ENCODE measurements around the gene OXTR.

The OXTR gene

GRCh38 chr3:8802256-8802655, 32.8 kb upstream of the OXTR start:
- no peak for TF ChIP-seq CTCF (IDR thresholded peaks at IDR 0.05; ENCODE audit: low read depth, low read length, missing control alignments)
- H3K4me3 ChIP-seq (ENCODE audit: low read depth, low read length), result no peak overlapping the region
- in situ Hi-C loops (cut with HindIII; ENCODE audit: low sequenced_read_pairs), result no loop called here
- no peak for DNase-seq (ENCODE audit: low read depth)

- TF ChIP-seq CTCF (IDR thresholded peaks at IDR 0.05; ENCODE audit: low read depth, low read length, missing control alignments), result no peak
- DNase-seq (ENCODE audit: low read depth), result no peak
- in situ Hi-C loops (cut with HindIII; ENCODE audit: low sequenced_read_pairs), result no loop called here
- H3K4me3 ChIP-seq (ENCODE audit: low read depth, low read length), result no peak overlapping the region
Observed at GRCh38 chr3:8800016-8800415, 30.6 kb upstream of the OXTR start.

GRCh38 chr3:8794247-8794646, 24.8 kb upstream of the OXTR start:
- no peak overlapping the region for H3K4me3 ChIP-seq (ENCODE audit: low read depth, low read length)
- TF ChIP-seq CTCF (IDR thresholded peaks at IDR 0.05; ENCODE audit: low read depth, low read length, missing control alignments), result no peak
- in situ Hi-C loops (cut with HindIII; ENCODE audit: low sequenced_read_pairs), result no loop called here
- no peak for DNase-seq (ENCODE audit: low read depth)

DNA sequence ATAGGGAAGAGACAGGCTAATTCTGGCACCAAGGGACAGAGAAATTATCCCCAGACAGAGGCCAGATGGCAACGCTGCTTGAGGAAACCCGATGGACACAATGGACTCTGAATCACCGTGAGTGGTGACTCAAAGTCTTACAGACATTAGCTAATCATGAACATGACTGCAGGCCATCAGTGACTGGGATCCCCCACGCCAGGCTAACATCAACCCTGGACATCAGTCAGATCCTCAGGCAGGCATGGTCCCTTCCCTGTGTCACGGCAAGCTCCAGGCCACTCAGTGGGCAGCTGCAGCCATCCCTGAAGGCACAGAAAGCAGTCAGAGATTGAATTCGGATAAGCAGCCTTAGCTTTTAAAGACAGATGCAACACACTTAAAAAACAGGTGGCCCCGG, 23.8 kb upstream of the OXTR start:
- no peak for DNase-seq (ENCODE audit: low read depth)
- in situ Hi-C loops (cut with HindIII; ENCODE audit: low sequenced_read_pairs), result no loop called here

GRCh38 chr3:8790529-8790928, 21.1 kb upstream of the OXTR start:
- in situ Hi-C loops (cut with HindIII; ENCODE audit: low sequenced_read_pairs), result no loop called here
- H3K4me3 ChIP-seq (ENCODE audit: low read depth, low read length), result no peak overlapping the region
- no peak for DNase-seq (ENCODE audit: low read depth)
- no peak for TF ChIP-seq CTCF (IDR thresholded peaks at IDR 0.05; ENCODE audit: low read depth, low read length, missing control alignments)

More for the DNA sequence above, 23.8 kb upstream of the OXTR start:
- H3K4me3 ChIP-seq (ENCODE audit: low read depth, low read length), result no peak overlapping the region
- TF ChIP-seq CTCF (IDR thresholded peaks at IDR 0.05; ENCODE audit: low read depth, low read length, missing control alignments), result no peak

DNA sequence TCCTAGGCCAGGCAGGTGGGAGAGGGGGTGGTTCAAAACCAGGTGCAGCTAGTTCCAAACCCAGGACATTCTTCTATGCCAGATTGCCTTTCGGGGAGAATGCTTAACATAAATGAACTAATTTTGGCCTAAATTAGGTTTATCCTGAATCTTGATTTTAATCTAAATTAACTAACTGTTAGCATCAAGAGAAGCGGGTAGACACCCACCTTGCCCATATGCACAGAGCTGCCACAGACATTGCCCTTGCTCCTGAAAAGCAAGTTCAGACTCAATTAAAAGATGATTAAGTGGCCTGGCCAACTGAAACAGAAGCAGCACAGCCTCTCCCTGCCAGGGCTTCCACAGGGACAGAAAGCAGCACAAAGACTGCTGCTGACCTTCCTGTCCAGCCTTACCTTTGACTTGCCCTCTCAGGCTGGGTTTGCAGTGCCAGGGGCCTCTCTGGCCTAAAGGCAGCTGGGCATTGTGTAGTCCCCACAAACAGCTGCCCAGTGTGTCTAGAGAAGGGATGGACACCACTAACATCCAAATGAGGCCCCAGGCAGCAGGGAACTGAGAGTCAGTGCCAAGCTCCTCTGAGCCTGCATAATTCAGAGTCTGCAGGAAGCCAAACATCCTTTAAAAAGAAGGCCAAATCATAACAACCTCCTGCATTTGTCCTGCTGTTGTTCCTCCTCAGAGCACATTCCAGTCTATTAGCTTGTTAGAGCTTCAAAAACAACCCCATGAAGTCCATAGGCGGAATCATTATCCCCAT, 15.4 kb upstream of the OXTR start:
- no peak for DNase-seq (ENCODE audit: low read depth)
- in situ Hi-C loops (cut with HindIII; ENCODE audit: low sequenced_read_pairs), result no loop called here
- H3K4me3 ChIP-seq (ENCODE audit: low read depth, low read length), result no peak overlapping the region
- no peak for TF ChIP-seq CTCF (IDR thresholded peaks at IDR 0.05; ENCODE audit: low read depth, low read length, missing control alignments)
